GM12864 (cell line): Measurements from ENCODE around the gene CLASP1.

Source experiments
- DNase-seq: peaks from one replicate; pipeline ENCODE4 v3.0.0-alpha.2; 2011; ENCODE audit warnings: low read depth
- H3K4me3 ChIP-seq: 2 replicates; pipeline ENCODE4 v1.5.1; 2011; ENCODE audit warnings: mild to moderate bottlenecking, low read depth, low read length, control low read depth
- TF ChIP-seq, protein P1 (sequence below): IDR thresholded peaks from 2 replicates; pipeline ENCODE4 v1.5.1; 2011; ENCODE audit warnings: low read depth, mild to moderate bottlenecking, moderate library complexity, low read length, control low read depth, inconsistent platforms; ENCODE audit errors: missing control alignments

The CLASP1 gene

DNA sequence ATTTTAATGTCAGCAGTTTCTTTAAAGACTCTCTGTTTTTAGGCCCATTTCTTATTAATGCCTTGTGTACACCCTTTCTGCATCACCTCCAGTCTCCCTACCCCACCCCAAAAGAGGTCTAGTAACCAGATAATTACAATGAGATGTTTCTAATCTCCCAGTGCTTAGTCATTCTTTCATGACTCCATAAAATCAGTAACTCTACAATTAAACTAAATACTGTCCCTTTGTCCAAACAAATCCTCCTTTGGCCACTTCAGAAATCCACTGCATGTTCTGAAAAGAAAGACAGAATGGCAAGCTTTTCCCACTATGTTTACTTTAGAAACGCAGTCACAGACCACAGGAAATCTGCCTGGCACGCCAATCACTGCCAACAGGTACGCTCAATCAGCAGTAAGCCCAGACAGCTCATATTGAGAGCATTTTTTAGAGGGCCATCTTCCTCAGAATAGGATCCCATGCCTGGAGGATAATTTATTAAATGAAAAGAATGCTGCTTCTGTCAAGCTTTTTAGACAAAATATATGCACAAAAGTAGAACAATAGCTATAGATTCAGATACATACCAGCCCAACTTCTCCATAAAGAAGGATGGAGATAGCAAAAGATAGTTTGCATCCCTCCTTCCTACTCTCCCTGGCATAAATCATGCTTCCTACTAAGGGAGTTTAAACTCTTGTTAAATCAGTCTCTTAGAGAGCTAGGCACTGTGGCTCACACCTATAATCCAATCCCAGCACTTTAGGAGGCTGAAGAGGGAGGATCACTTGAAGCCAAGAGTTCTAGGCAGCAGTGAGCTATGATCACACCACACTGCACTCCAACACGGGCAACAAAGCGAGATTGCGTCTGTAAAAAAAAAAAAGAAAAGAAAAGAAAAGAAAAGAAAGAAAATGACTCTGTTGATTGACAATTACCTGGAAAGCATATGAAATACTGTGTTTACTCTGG lies 14.6 kb downstream of the CLASP1 start:
- H3K4me3 ChIP-seq, result no peak overlapping the region
- TF ChIP-seq, protein P1, sequence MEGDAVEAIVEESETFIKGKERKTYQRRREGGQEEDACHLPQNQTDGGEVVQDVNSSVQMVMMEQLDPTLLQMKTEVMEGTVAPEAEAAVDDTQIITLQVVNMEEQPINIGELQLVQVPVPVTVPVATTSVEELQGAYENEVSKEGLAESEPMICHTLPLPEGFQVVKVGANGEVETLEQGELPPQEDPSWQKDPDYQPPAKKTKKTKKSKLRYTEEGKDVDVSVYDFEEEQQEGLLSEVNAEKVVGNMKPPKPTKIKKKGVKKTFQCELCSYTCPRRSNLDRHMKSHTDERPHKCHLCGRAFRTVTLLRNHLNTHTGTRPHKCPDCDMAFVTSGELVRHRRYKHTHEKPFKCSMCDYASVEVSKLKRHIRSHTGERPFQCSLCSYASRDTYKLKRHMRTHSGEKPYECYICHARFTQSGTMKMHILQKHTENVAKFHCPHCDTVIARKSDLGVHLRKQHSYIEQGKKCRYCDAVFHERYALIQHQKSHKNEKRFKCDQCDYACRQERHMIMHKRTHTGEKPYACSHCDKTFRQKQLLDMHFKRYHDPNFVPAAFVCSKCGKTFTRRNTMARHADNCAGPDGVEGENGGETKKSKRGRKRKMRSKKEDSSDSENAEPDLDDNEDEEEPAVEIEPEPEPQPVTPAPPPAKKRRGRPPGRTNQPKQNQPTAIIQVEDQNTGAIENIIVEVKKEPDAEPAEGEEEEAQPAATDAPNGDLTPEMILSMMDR, result no peak
- no peak for DNase-seq

DNA sequence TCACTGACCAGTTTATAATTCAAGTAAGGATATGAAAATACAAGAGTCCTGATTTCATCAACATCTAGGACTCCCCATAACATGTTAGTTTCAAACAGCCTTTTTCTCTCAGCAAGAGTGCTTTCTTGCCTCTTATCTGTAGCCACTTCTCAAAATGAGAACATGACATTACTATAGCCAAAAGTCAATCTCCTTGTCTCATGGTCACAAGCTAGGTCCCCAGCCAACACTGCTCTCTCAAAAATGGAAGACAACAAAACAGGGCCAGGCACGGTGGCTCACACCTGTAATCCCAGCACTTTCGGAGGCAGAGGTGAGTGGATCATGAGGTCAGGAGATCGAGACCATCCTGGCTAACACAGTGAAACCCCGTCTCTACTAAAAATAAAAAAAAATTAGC lies 15.8 kb downstream of the CLASP1 start:
- TF ChIP-seq, protein P1, result no peak
- DNase-seq, result no peak
- no peak overlapping the region for H3K4me3 ChIP-seq

DNA sequence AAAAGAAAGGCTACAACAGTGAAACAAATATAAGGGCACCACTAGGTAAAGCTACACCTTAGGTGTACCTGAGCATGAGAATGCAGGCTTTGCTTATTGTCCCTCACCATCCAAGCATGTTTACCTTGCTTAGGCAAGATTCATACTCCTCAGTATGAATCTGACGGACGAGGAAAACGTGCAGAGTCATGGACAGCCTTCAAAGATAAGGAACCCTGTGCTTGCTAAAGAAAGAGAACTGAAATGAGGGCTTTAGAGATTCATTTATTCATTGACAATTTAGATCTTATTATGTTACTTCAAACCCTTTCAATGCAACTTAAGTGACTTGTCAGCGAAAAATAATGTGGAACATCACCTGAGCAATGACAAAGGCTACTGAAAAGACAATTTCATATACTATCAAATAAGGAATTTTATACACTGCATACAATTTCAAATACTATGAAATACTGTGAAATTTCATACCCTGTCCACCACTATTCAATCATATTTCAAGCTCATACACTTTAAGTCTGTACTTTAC lies 21.7 kb downstream of the CLASP1 start:
- no peak for DNase-seq
- TF ChIP-seq, protein P1, result no peak

DNA sequence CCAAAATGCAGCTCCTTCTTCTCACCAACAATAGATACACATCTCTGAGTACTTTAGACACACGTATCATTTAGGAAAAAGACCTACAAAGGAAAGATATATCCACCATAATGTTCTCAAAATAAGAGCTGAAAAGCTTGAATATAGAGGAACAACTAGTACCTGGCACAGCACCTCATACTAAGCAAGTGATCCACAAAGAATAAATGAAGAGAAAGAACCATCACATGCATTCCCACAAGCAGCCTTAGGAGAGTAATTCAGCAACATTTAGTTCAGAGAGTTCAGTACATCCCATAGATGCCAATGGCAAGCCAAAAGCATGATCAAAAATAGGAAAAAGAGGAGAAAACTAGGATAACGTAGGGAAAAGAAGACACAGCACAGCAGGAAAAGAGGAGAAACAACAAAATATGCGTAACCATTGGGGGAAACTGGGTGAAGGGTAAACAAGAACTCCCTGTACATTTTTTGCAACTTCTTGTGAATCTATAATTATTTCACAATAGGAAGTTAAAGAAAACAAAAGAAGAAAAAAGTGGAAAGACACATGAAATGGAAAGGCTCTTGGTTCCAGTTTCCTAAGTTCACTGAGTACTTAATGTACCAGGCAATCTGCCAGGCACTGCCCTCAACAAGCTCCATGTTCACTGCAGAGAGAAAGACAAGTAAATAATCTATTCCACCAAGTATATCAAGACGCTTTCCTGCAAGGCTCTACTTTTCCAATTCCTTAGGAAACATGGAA lies 22.3 kb downstream of the CLASP1 start:
- TF ChIP-seq, protein P1, result no peak
- H3K4me3 ChIP-seq, result no peak overlapping the region
- no peak for DNase-seq

More for the DNA sequence above, 21.7 kb downstream of the CLASP1 start:
- H3K4me3 ChIP-seq, result no peak overlapping the region

DNA sequence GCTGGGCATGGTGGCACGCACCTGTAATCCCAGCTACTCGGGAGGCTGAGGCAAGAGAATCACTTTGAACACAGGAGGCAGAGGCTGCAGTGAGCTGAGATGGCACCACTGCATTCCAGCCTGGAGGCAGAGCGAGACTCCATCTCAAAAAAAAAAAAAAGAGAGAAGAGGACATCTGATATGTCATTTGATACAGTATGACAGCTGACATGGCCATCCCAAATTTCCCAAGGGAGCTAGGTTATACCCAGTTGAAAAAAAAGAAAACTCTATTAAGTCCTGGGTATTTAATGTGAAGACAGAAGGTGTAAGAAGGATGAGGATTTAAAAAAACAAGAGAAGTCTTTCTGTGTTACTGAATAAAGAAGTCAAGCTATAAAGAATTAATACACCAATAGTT lies 23.3 kb downstream of the CLASP1 start:
- TF ChIP-seq, protein P1, result no peak
- H3K4me3 ChIP-seq, result no peak overlapping the region
- DNase-seq, result no peak

DNA sequence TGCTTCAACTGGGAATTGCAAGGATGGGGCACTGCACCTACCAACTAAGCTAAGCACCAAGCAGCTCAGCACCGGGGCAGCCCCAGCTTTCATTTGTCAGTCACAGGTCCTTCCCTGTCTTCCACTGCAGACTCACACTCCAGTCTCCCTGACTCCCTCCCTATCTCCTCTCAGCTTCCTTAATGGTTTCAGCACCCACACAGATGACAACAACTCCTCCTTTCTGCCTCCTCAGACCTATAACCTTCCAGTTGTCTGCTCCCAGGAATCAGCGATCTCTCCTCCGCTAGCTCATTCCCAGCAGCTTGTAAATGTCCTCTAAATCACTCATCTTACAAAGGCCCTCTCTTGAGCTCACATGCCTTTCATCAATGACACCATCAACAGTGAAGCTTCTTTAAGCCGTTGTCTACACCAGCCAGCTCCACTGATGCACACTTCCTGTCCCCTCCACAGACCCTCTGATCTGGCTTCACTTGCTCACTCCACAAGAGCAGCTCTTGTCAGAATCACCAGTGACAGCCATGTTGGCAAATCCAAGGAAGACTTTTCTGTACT lies 32.1 kb downstream of the CLASP1 start:
- TF ChIP-seq, protein P1, result no peak
- DNase-seq, result no peak
- H3K4me3 ChIP-seq, result no peak overlapping the region
